ENCODE data around the gene NTN1. TPM values are rescaled to one million over a fixed set of nuclear protein-coding genes. Genes with fewer than 3 reads are reported as not detected.

NTN1 gene
- total and polyA plus RNA-seq, 7 experiments from 2014 or later = 0.07 to 0.12 (median 0.11) TPM; not detected in 4

DNA sequence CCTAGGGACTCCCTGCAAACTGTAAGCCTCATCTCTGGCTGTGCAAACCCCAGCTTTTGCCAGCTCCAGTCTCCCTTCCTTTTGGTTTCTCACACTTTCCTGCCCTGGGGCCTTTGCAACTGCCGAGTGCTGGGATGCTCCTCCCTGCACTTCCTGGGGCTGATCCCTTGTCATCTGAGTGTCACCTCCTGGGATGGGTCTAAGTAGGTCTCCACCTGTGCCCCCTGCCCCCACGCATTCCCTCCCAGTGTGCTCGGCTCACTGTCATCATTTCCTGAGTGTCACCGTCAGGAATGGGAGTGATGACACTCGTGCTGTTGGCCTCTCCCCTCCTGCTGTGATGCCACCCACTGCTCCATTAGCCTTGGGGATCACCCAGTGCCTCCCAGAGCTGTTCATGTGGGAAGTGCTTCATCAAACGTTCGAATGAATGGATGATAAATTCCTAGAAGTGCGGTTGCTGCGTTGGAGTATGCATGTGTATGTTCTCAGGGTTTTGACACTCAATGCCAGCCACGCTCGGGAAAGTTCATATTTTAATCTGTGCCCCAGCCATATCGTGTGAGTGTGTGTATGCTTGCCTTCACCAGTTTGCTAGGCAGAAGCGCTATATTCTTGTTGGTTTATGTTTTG is 189.9 kb downstream of the NTN1 start:
- Histone ChIP-seq H3K27ac (ENCODE audit: low read depth, low read length) (no peak overlapping the region), H3K4me3 (ENCODE audit: low read length) (no peak overlapping the region), H3K4me1 (ENCODE audit: control insufficient read depth in 2 of 2, insufficient read depth in 2 of 2, low read length in 2 of 2) (no peaks in the 10 kb centered on the region), H3K27me3 (ENCODE audit: control insufficient read depth in 2 of 2, insufficient read depth in 2 of 2, low read length in 2 of 2) (no peaks in the 10 kb centered on the region), H3K9me3 (ENCODE audit: control insufficient read depth in 2 of 3, low read length in 3 of 3) (peaks cover 0 to 7% (median 0%) of the 10 kb centered on the region in 3 experiments), H3K36me3 (ENCODE audit: control insufficient read depth in 2 of 3, insufficient read depth in 3 of 3, low read length in 3 of 3) (no peaks in the 10 kb centered on the region)
- intact Hi-C loops (cut with micrococcal nuclease) = no loop called here
- H3K27me3 Mint-ChIP-seq = peaks cover 0 to 3% (median 0%) of the 10 kb centered on the region in 5 donors
- peaks cover 0 to 19% (median 13%) of the 10 kb centered on the region in 11 donors for H3K9me3 Mint-ChIP-seq
- POLR2A ChIA-PET = no interaction called here
- ATAC-seq (peak; percentile 24), DNase-seq (no peak)
- peaks cover 0 to 10% (median 3%) of the 10 kb centered on the region in 5 donors for H3K36me3 Mint-ChIP-seq
- H3K4me3 Mint-ChIP-seq = no peak overlapping the region
- CTCF ChIA-PET = no interaction called here
- H3K27ac Mint-ChIP-seq = peak overlapping the region in 1 of 9 donors; percentile 50
- peaks cover 0 to 9% (median 0%) of the 10 kb centered on the region in 7 donors for H3K4me1 Mint-ChIP-seq

DNA sequence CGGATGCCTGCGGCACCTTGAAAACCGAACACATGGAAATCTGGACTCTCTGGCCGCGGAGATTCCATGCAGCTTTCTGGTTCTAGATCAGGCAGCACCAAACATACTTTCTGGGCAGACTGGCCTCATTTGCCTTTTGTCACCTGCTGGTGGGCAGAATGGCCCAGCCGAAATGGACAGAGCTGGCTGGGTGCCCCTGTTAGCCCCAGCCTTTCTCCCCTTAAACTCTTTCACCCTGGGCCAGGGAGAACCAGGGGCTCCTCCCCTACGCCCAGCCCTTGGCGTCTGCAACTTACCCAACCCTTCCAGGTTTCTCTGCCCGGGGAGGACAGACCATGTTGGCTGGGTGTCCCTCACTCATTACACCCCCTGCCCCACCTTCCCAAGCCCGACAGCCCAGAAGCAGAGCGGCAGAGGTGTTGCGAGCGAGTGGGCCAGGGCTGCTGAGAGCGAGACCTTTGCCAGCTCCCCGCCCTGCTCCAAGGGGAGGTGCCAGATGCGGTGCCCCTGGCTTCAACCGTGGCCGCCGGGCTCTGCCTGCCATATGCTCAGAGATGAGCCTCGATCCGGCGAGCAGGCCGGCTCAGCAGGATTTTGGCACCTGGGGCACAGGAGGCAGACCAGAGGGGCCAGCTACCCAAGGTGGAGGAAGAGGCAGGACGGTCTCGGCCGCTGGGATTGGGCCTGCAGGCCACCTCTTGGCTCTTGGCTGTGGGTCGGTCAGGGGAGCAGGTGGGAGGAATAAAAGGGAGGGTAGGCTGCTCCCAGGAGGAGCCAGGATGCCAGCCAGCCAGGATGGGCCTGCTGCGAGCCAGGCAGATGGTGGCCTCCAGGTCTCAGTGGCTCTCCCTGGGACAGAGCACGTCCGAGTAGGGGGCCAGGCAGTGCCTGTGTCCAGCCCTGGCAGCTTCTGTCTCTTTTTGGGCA is 191.3 kb downstream of the NTN1 start:
- intact Hi-C loops (cut with micrococcal nuclease) = no loop called here
- CTCF ChIA-PET = no interaction called here
- H3K4me3 Mint-ChIP-seq = no peak overlapping the region

DNA sequence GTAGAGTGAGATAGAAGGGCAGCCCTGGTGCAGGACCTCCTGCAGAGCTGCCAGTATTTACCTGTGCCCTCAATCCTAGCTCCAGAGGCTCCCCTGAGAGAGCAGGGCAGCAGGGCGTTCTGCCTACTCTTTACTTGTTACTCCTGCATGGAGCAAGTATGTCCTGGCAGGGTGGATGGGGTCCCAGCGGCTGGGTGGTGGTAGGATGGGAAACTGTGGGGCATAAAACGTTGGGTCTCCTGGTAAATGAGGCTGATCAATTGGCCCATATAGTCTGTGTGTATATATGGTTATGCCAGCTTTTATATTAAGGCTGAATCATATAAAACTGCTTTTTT is 192.0 kb downstream of the NTN1 start:
- ATAC-seq (no peak), DNase-seq (no peak)
- Mint-ChIP-seq H3K4me1 (peaks cover 0 to 9% (median 0%) of the 10 kb centered on the region in 7 donors), H3K27ac (no peak overlapping the region), H3K36me3 (peaks cover 0 to 17% (median 5%) of the 10 kb centered on the region in 5 donors), H3K27me3 (peaks cover 0 to 4% (median 0%) of the 10 kb centered on the region in 5 donors), H3K4me3 (no peak overlapping the region), H3K9me3 (peaks cover 0 to 32% (median 22%) of the 10 kb centered on the region in 11 donors)
- CTCF ChIA-PET = no interaction called here
- H3K36me3 ChIP-seq (ENCODE audit: control insufficient read depth in 2 of 3, insufficient read depth in 3 of 3, low read length in 3 of 3) = no peaks in the 10 kb centered on the region
- H3K4me3 ChIP-seq (ENCODE audit: low read length) = no peak overlapping the region
- POLR2A ChIA-PET = no interaction called here
- no peaks in the 10 kb centered on the region for H3K27me3 ChIP-seq (ENCODE audit: control insufficient read depth in 2 of 2, insufficient read depth in 2 of 2, low read length in 2 of 2)
- intact Hi-C loops (cut with micrococcal nuclease) = no loop called here
- no peaks in the 10 kb centered on the region for H3K4me1 ChIP-seq (ENCODE audit: control insufficient read depth in 2 of 2, insufficient read depth in 2 of 2, low read length in 2 of 2)
- H3K27ac ChIP-seq (ENCODE audit: low read depth, low read length) = no peak overlapping the region
- peaks cover 0 to 7% (median 0%) of the 10 kb centered on the region in 3 experiments for H3K9me3 ChIP-seq (ENCODE audit: control insufficient read depth in 2 of 3, low read length in 3 of 3)

More for the DNA sequence above, 191.3 kb downstream of the NTN1 start:
- Mint-ChIP-seq H3K4me1 (peaks cover 0 to 9% (median 0%) of the 10 kb centered on the region in 7 donors), H3K27ac (no peak overlapping the region), H3K36me3 (peaks cover 0 to 13% (median 5%) of the 10 kb centered on the region in 5 donors), H3K27me3 (peaks cover 0 to 4% (median 0%) of the 10 kb centered on the region in 5 donors), H3K9me3 (peaks cover 0 to 32% (median 22%) of the 10 kb centered on the region in 11 donors)
- no peaks in the 10 kb centered on the region for H3K36me3 ChIP-seq (ENCODE audit: control insufficient read depth in 2 of 3, insufficient read depth in 3 of 3, low read length in 3 of 3)
- H3K4me1 ChIP-seq (ENCODE audit: control insufficient read depth in 2 of 2, insufficient read depth in 2 of 2, low read length in 2 of 2) = no peaks in the 10 kb centered on the region
- no peak overlapping the region for H3K27ac ChIP-seq (ENCODE audit: low read depth, low read length)
- no peak overlapping the region for H3K4me3 ChIP-seq (ENCODE audit: low read length)
- ATAC-seq (no peak), DNase-seq (no peak)
- H3K27me3 ChIP-seq (ENCODE audit: control insufficient read depth in 2 of 2, insufficient read depth in 2 of 2, low read length in 2 of 2) = no peaks in the 10 kb centered on the region
- peaks cover 0 to 7% (median 0%) of the 10 kb centered on the region in 3 experiments for H3K9me3 ChIP-seq (ENCODE audit: control insufficient read depth in 2 of 3, low read length in 3 of 3)
- POLR2A ChIA-PET = no interaction called here

DNA sequence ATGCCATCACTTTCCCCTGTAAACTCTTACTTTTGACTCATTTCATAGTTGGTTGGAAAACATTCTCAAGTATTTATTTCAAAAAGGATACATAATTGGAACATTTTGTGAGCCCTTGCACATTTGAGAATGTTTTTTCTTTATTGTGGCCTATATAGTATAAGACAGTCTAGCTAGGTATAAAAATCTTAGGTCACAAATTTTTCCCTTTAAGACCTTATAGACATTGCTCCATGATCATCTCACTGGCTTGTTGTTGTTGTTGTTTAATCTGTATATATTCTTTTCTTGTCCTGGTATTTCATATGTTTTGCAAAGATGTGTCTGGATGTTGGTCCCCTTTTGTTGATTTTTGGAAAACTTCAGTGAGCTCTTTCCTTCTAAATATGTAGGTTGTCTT is 194.2 kb downstream of the NTN1 start:
- H3K27me3 ChIP-seq (ENCODE audit: control insufficient read depth in 2 of 2, insufficient read depth in 2 of 2, low read length in 2 of 2) = no peaks in the 10 kb centered on the region
- H3K36me3 ChIP-seq (ENCODE audit: control insufficient read depth in 2 of 3, insufficient read depth in 3 of 3, low read length in 3 of 3) = no peaks in the 10 kb centered on the region
- peaks cover 0 to 32% (median 22%) of the 10 kb centered on the region in 11 donors for H3K9me3 Mint-ChIP-seq
- no peak overlapping the region for H3K4me3 Mint-ChIP-seq
- no peak for DNase-seq
- CTCF ChIA-PET = interaction anchor here (0.7 kb wide), 1 partner anchor 38 kb away, joined by 4 read pairs; no protein-coding TSS in a partner anchor
- H3K27me3 Mint-ChIP-seq = peaks cover 0 to 4% (median 0%) of the 10 kb centered on the region in 5 donors
- no peaks in the 10 kb centered on the region for H3K4me1 ChIP-seq (ENCODE audit: control insufficient read depth in 2 of 2, insufficient read depth in 2 of 2, low read length in 2 of 2)
- H3K4me3 ChIP-seq (ENCODE audit: low read length) = no peak overlapping the region
- no peak for ATAC-seq
- intact Hi-C loops (cut with micrococcal nuclease) = no loop called here
- POLR2A ChIA-PET = no interaction called here
- peaks cover 0 to 7% (median 0%) of the 10 kb centered on the region in 3 experiments for H3K9me3 ChIP-seq (ENCODE audit: control insufficient read depth in 2 of 3, low read length in 3 of 3)
- H3K27ac ChIP-seq (ENCODE audit: low read depth, low read length) = no peak overlapping the region
- peaks cover 0 to 9% (median 0%) of the 10 kb centered on the region in 7 donors for H3K4me1 Mint-ChIP-seq
- no peak overlapping the region for H3K27ac Mint-ChIP-seq
- H3K36me3 Mint-ChIP-seq = peaks cover 0 to 17% (median 5%) of the 10 kb centered on the region in 5 donors

DNA sequence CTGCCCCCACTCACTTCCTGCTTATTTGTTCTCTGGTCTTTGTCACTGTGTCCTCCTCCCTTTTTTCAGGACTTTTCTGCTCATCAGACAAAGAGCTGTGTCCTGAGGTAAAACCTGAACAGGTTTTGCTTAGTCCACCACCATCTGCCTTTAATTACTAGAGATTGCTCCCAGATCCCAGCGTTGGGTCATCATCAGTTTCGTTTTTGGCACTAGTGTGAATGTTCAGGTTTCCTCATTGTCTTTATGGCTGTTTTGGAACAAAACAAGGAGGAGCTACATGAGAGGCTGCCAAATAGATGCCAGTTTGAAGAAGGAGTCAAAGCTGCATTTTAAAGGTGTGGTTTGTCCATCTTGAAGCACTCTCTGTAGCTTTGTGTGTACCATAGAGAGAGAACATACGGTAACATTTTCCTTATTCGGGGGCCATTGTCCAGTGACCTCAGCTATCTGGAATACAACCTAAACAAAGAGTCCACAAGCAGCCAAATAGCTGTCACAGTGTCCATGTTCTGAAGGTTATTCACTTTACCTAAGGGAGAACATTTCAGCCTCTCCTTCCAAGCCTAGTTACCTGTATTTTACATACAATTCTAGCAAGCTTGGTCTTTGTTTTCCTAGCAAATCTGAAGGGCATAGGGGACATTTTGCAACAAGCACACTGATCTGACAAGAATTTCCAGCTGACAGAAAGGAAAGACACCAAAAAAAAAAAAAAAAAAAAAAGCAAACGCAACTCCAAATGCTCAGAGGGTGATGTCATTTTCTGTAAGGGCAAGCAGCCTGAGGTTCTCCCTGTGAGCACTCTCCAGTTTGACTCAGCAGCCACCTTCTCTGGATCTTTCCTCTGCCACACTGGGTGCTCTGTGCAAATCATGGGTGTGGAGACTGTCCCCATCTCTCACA is 196.1 kb downstream of the NTN1 start:
- H3K4me1 ChIP-seq (ENCODE audit: control insufficient read depth in 2 of 2, insufficient read depth in 2 of 2, low read length in 2 of 2) = no peaks in the 10 kb centered on the region
- H3K27ac ChIP-seq (ENCODE audit: low read depth, low read length) = no peak overlapping the region
- peaks cover 0 to 7% (median 0%) of the 10 kb centered on the region in 3 experiments for H3K9me3 ChIP-seq (ENCODE audit: control insufficient read depth in 2 of 3, low read length in 3 of 3)
- Mint-ChIP-seq H3K27ac (peak overlapping the region in 1 of 9 donors; percentile 12), H3K9me3 (peaks cover 0 to 32% (median 22%) of the 10 kb centered on the region in 11 donors), H3K4me3 (no peak overlapping the region), H3K36me3 (peaks cover 0 to 17% (median 5%) of the 10 kb centered on the region in 5 donors), H3K4me1 (peaks cover 0 to 1% (median 0%) of the 10 kb centered on the region in 7 donors), H3K27me3 (peaks cover 0 to 4% (median 0%) of the 10 kb centered on the region in 5 donors)
- no peak for DNase-seq
- intact Hi-C loops (cut with micrococcal nuclease) = no loop called here
- ChIA-PET POLR2A (interaction anchor here (0.7 kb wide), 1 partner anchor 1040 kb away, joined by 4 read pairs; no protein-coding TSS in a partner anchor), CTCF (no interaction called here)
- no peaks in the 10 kb centered on the region for H3K27me3 ChIP-seq (ENCODE audit: control insufficient read depth in 2 of 2, insufficient read depth in 2 of 2, low read length in 2 of 2)
- H3K4me3 ChIP-seq (ENCODE audit: low read length) = no peak overlapping the region
- ATAC-seq = no peak
- H3K36me3 ChIP-seq (ENCODE audit: control insufficient read depth in 2 of 3, insufficient read depth in 3 of 3, low read length in 3 of 3) = no peaks in the 10 kb centered on the region

DNA sequence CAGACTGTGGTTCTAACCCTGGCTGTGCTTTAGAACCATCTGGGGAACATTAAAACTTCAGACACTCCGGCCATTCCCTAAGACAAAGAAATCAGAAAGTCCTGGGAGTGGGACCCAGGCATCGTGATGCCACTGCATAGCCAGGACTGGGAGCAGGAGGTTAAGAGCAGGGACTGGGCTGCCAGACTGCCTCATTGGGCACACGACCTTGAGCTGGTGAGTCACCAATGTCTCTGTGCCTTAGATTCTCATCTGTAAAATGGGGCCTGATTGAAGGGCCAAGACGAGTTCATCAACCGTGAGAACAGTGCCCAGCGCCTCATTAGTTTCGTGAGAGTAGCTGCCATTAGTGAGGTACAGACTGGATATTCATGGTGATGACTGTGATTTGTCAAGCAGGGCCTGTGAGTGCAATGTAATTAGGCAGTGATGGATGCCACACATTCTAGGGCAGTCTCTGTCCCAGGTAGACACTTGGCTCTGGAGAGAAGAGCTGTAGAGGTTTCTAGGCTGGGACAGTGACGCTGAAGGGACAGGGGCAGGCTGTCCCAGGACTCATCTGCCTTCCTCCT is 196.8 kb downstream of the NTN1 start:
- Mint-ChIP-seq H3K4me1 (peaks cover 0 to 1% (median 0%) of the 10 kb centered on the region in 7 donors), H3K36me3 (peaks cover 0 to 17% (median 5%) of the 10 kb centered on the region in 5 donors), H3K27me3 (peaks cover 0 to 4% (median 0%) of the 10 kb centered on the region in 5 donors), H3K27ac (peak overlapping the region in 1 of 9 donors; percentile 12), H3K4me3 (no peak overlapping the region), H3K9me3 (peaks cover 0 to 32% (median 22%) of the 10 kb centered on the region in 11 donors)
- POLR2A ChIA-PET = no interaction called here
- no peaks in the 10 kb centered on the region for H3K36me3 ChIP-seq (ENCODE audit: control insufficient read depth in 2 of 3, insufficient read depth in 3 of 3, low read length in 3 of 3)
- peaks cover 0 to 7% (median 0%) of the 10 kb centered on the region in 3 experiments for H3K9me3 ChIP-seq (ENCODE audit: control insufficient read depth in 2 of 3, low read length in 3 of 3)
- no peak overlapping the region for H3K27ac ChIP-seq (ENCODE audit: low read depth, low read length)
- no peaks in the 10 kb centered on the region for H3K4me1 ChIP-seq (ENCODE audit: control insufficient read depth in 2 of 2, insufficient read depth in 2 of 2, low read length in 2 of 2)
- intact Hi-C loops (cut with micrococcal nuclease) = no loop called here
- ATAC-seq (no peak), DNase-seq (no peak)
- no peaks in the 10 kb centered on the region for H3K27me3 ChIP-seq (ENCODE audit: control insufficient read depth in 2 of 2, insufficient read depth in 2 of 2, low read length in 2 of 2)
- no peak overlapping the region for H3K4me3 ChIP-seq (ENCODE audit: low read length)
- CTCF ChIA-PET = no interaction called here

Data from naive thymus-derived CD4-positive, alpha-beta T cell (primary cell).